Measurements from ENCODE around the gene EXOG.

The EXOG gene

GRCh38 chr3:38458796-38459498 is 37.2 kb upstream of the EXOG start:
- DNase-seq = no peak
- no peak for TF ChIP-seq CTCF (IDR thresholded peaks at IDR 0.05; ENCODE audit: low read depth, low read length)

GRCh38 chr3:38459499-38460048 is 36.6 kb upstream of the EXOG start:
- H3K4me3 ChIP-seq (ENCODE audit: low read depth, low read length) = no peak overlapping the region
- no peak overlapping the region for H3K27ac ChIP-seq
- peaks cover under 1% of the 10 kb centered on the region; the same call in 1 of the 2 replicates for H3K36me3 ChIP-seq
- TF ChIP-seq CTCF (IDR thresholded peaks at IDR 0.05; ENCODE audit: low read depth, low read length) = no peak
- DNase-seq = no peak
- H3K27me3 ChIP-seq (ENCODE audit: insufficient read depth, low read depth, severe bottlenecking) = no peaks in the 10 kb centered on the region
- no peaks in the 10 kb centered on the region for H3K9me3 ChIP-seq (ENCODE audit: severe bottlenecking)

More at GRCh38 chr3:38458796-38459498, 37.2 kb upstream of the EXOG start:
- Histone ChIP-seq H3K9me3 (ENCODE audit: severe bottlenecking) (no peaks in the 10 kb centered on the region), H3K27ac (no peak overlapping the region), H3K36me3 (peaks cover 4% of the 10 kb centered on the region; the same call in 1 of the 2 replicates), H3K4me3 (ENCODE audit: low read depth, low read length) (no peak overlapping the region), H3K27me3 (ENCODE audit: insufficient read depth, low read depth, severe bottlenecking) (no peaks in the 10 kb centered on the region)

- no peaks in the 10 kb centered on the region for H3K9me3 ChIP-seq (ENCODE audit: severe bottlenecking)
- no peak overlapping the region for H3K4me3 ChIP-seq (ENCODE audit: low read depth, low read length)
- no peak for DNase-seq
- H3K36me3 ChIP-seq = no peaks in the 10 kb centered on the region
- TF ChIP-seq CTCF (IDR thresholded peaks at IDR 0.05; ENCODE audit: low read depth, low read length) = no peak
- no peaks in the 10 kb centered on the region for H3K27me3 ChIP-seq (ENCODE audit: insufficient read depth, low read depth, severe bottlenecking)
- no peak overlapping the region for H3K27ac ChIP-seq
Observed at GRCh38 chr3:38460377-38461270, 35.5 kb upstream of the EXOG start.

- no peak for DNase-seq
- Histone ChIP-seq H3K9me3 (ENCODE audit: severe bottlenecking) (peaks cover 13% of the 10 kb centered on the region), H3K27ac (no peak overlapping the region), H3K36me3 (no peaks in the 10 kb centered on the region; the same call in none of the 2 replicates), H3K4me3 (ENCODE audit: low read depth, low read length) (no peak overlapping the region), H3K27me3 (ENCODE audit: insufficient read depth, low read depth, severe bottlenecking) (no peaks in the 10 kb centered on the region)
- no peak for TF ChIP-seq CTCF (IDR thresholded peaks at IDR 0.05; ENCODE audit: low read depth, low read length)
Observed at GRCh38 chr3:38465588-38466154, 30.5 kb upstream of the EXOG start.

GRCh38 chr3:38468765-38469164 is 27.4 kb upstream of the EXOG start:
- peaks cover 13% of the 10 kb centered on the region for H3K9me3 ChIP-seq (ENCODE audit: severe bottlenecking)
- no peaks in the 10 kb centered on the region for H3K27me3 ChIP-seq (ENCODE audit: insufficient read depth, low read depth, severe bottlenecking)
- no peak overlapping the region for H3K4me3 ChIP-seq (ENCODE audit: low read depth, low read length)
- no peak for DNase-seq
- no peak for TF ChIP-seq CTCF (IDR thresholded peaks at IDR 0.05; ENCODE audit: low read depth, low read length)
- H3K27ac ChIP-seq = no peak overlapping the region
- no peaks in the 10 kb centered on the region; the same call in none of the 2 replicates for H3K36me3 ChIP-seq
